Panc1 (cell line): ENCODE data around the gene TXNDC9. TPM values are rescaled to one million over a fixed set of nuclear protein-coding genes. Genes with fewer than 3 reads are reported as not detected.

Source experiments
- ATAC-seq: fragments of 200-7000 bp; cut with Tn5 transposase; 2 replicates; pipeline ENCODE4 v1.9.1; 2020; ENCODE audit warnings: mild to moderate bottlenecking, moderate library complexity
- Bru-seq: library from RNA; stranded (reverse); fragments of 400-500 nt; gene quantifications from one replicate; lab custom pipeline; 2021; lab: Mats Ljungman, UMichigan
- BruChase-seq, 2 experiments: library from RNA; stranded (reverse); fragments of 400-500 nt; gene quantifications; one replicate each; lab custom pipeline; 2021; lab: Mats Ljungman, UMichigan
- BruUV-seq: library from RNA; stranded (reverse); fragments of 400-500 nt; replicated peaks from 2 replicates; lab custom pipeline; 2021; lab: Mats Ljungman, UMichigan
- CTCF ChIA-PET: fragments of 300-600 bp; sonication (Branson Sonifier 250); formaldehyde crosslinking; loops from one replicate; lab custom pipeline; 2022; ENCODE audit warnings: antibody characterized with exemption; lab: Charles Lee
- POLR2A ChIA-PET: fragments of 300-600 bp; sonication (Branson Sonifier 250); formaldehyde crosslinking; loops from one replicate; lab custom pipeline; 2022; ENCODE audit warnings: antibody characterized with exemption; lab: Charles Lee
- DNase-seq: peaks from one replicate; pipeline ENCODE4 v3.0.0-alpha.2; 2010; ENCODE audit warnings: low read depth, low spot score
- H3K27ac ChIP-seq: 2 replicates; pipeline ENCODE4 v1.5.1; 2011; ENCODE audit warnings: mild to moderate bottlenecking, low read length, inconsistent platforms
- H3K27me3 ChIP-seq: fragments of 200-500 bp; sonication (Bioruptor generic); 2 replicates; pipeline ENCODE4 v1.6.0; 2014; ENCODE audit warnings: low read length, inconsistent platforms; ENCODE audit not compliant: control insufficient read depth, insufficient read depth
- H3K36me3 ChIP-seq: fragments of 200-500 bp; sonication (Bioruptor generic); 2 replicates; pipeline ENCODE4 v1.5.1; 2014; ENCODE audit warnings: inconsistent platforms, mild to moderate bottlenecking, low read length, moderate library complexity; ENCODE audit not compliant: control insufficient read depth, insufficient read depth
- H3K4me1 ChIP-seq: 2 replicates; pipeline ENCODE4 v1.5.1; 2011; ENCODE audit warnings: inconsistent platforms, mild to moderate bottlenecking, low read length, moderate library complexity; ENCODE audit not compliant: control insufficient read depth, insufficient read depth
- H3K4me3 ChIP-seq, 2 experiments: 2 replicates each; pipeline ENCODE4 v1.5.1; 2011 to 2012; ENCODE audit warnings: low read depth in 2 of 2, low read length in 2 of 2, mild to moderate bottlenecking in 2 of 2, inconsistent platforms in 1 of 2, moderate library complexity in 1 of 2
- H3K9me3 ChIP-seq: fragments of 200-500 bp; sonication (Bioruptor generic); 2 replicates; pipeline ENCODE4 v1.5.1; 2014; ENCODE audit warnings: low read depth, mild to moderate bottlenecking, inconsistent platforms, low read length, moderate library complexity; ENCODE audit not compliant: control insufficient read depth, insufficient read depth
- CTCF ChIP-seq: fragments of 450-650 bp; IDR thresholded peaks from 2 replicates; pipeline ENCODE4 v1.5.1; 2017; ENCODE audit warnings: mild to moderate bottlenecking
- POLR2AphosphoS5 ChIP-seq: IDR thresholded peaks from 2 replicates; pipeline ENCODE4 v1.6.1; 2012; ENCODE audit warnings: mild to moderate bottlenecking, low read depth, low read length, moderate library complexity
- REST ChIP-seq, 2 experiments: IDR thresholded peaks; 2 replicates each; pipeline ENCODE4 v1.6.1; 2011 to 2012; ENCODE audit warnings: low read depth in 2 of 2, control low read depth in 1 of 2, low read length in 1 of 2, mild to moderate bottlenecking in 1 of 2, moderate library complexity in 1 of 2; ENCODE audit not compliant: insufficient read depth in 1 of 2
- SIN3A ChIP-seq: IDR thresholded peaks from 2 replicates; pipeline ENCODE4 v1.6.1; 2012; ENCODE audit warnings: low read depth, mild to moderate bottlenecking, low read length, moderate library complexity, borderline replicate concordance; ENCODE audit not compliant: insufficient read depth
- TCF7L2 ChIP-seq: IDR thresholded peaks from 2 replicates; pipeline ENCODE4 v1.6.1; 2011; ENCODE audit warnings: mild to moderate bottlenecking, low read depth, low read length, inconsistent platforms
- in situ Hi-C: cut with HindIII; loops from 2 replicates; pipeline ENCODE4 v1.10.0; 2016; ENCODE audit warnings: low sequenced_read_pairs, low pct_unique_long_range_greater_than_20kb
- intact Hi-C: fragments of 100-400 bp; cut with micrococcal nuclease; formaldehyde crosslinking; loops from one replicate; pipeline ENCODE4 v1.10.0; 2022; ENCODE audit not compliant: unreplicated experiment
- long read RNA-seq: library from polyadenylated mRNA; unstranded; transcript quantifications from one replicate; pipeline ENCODE4 v2.0.0, GENCODE V29; 2021; ENCODE audit not compliant: unreplicated experiment
- polyA plus RNA-seq: library from polyadenylated mRNA; unstranded; fragments of >200 nt; gene quantifications from one replicate; pipeline ENCODE4 v1.2.1, GENCODE V29; 2012; ENCODE audit warnings: missing spikeins; ENCODE audit not compliant: insufficient read length
- total RNA-seq: library from RNA; stranded (reverse); gene quantifications from one replicate; pipeline ENCODE4 v1.2.1, GENCODE V29; 2021; ENCODE audit not compliant: unreplicated experiment

The TXNDC9 gene
- total RNA-seq = 47.0 TPM
- 21.6 TPM for polyA plus RNA-seq
- percentile 81 among the genes with signal in this experiment for Bru-seq, nascent RNA
- percentile 80 among the genes with signal in this experiment for BruChase-seq, experiment 1, labeled RNA remaining after a 2-hour chase
- percentile 88 among the genes with signal in this experiment for BruChase-seq, experiment 2, labeled RNA remaining after a 6-hour chase
- long read RNA-seq, transcript TXNDC9-201 (5 exons, 1,637 nt) = major isoform, 77 of 85 reads
- long read RNA-seq, partial matches to known transcripts = 3 of 85 reads
- long read RNA-seq, other reads (novel, unspliced or antisense) = 0 of 85 reads

GRCh38 chr2:99335911-99336803 is at the start of gene TXNDC9:
TSS of gene TXNDC9 (minus strand) at chr2:99336333. CDS start at chr2:99333210, 3,123 bp downstream.
- peaks cover 32% of the 10 kb centered on the region; the same call in 1 of the 2 replicates for H3K4me1 ChIP-seq
- peak within 1 kb of the TSS; percentile 89 to 96 for H3K4me3 ChIP-seq
- no peaks in the 10 kb centered on the region for H3K27me3 ChIP-seq
- ATAC-seq = peak; percentile 93
- intact Hi-C loops (loop anchor here (5.0 kb wide), 1 partner anchor 154 kb away; the partner anchor contains the start of genes MITD1 and MRPL30), in situ Hi-C loops (no loop called here)
- no TSS peak for BruUV-seq
- H3K27ac ChIP-seq = peak within 1 kb of the TSS; percentile 94
- peak; percentile 95 for DNase-seq
- ChIA-PET CTCF (interaction anchor here (0.6 kb wide), 1 partner anchor 9 kb away, joined by 3 read pairs; no protein-coding TSS in a partner anchor), POLR2A (interaction anchor here (0.5 to 0.6 kb wide), 2 partner anchors 10 to 11 kb away, joined by 3 to 5 read pairs; no protein-coding TSS in a partner anchor)
- peaks cover 12% of the 10 kb centered on the region for H3K36me3 ChIP-seq
- TF ChIP-seq CTCF (no peak), TCF7L2 (peak; percentile 34; the same call in 1 of the 2 replicates), POLR2AphosphoS5 (peak; percentile 96), REST (IDR thresholded peaks at IDR 0.05; ENCODE audit: insufficient read depth in 1 of 2, low read depth in 2 of 2, low read length in 1 of 2) (no peak), SIN3A (no peak)
- no peaks in the 10 kb centered on the region for H3K9me3 ChIP-seq

GRCh38 chr2:99382143-99382542 is 46.0 kb upstream of the TXNDC9 start:
- H3K27me3 ChIP-seq = no peaks in the 10 kb centered on the region
- no peaks in the 10 kb centered on the region for H3K4me1 ChIP-seq
- no peaks in the 10 kb centered on the region for H3K9me3 ChIP-seq
- ATAC-seq (no peak), DNase-seq (no peak)
- in situ Hi-C loops = no loop called here
- BruUV-seq = no TSS peak
- ChIA-PET CTCF (no interaction called here), POLR2A (no interaction called here)
- peaks cover 38% of the 10 kb centered on the region for H3K36me3 ChIP-seq
- no peak overlapping the region for H3K27ac ChIP-seq
- TF ChIP-seq SIN3A (no peak), CTCF (no peak), TCF7L2 (no peak), POLR2AphosphoS5 (no peak), REST (IDR thresholded peaks at IDR 0.05; ENCODE audit: insufficient read depth in 1 of 2, low read depth in 2 of 2, low read length in 1 of 2) (no peak)
- intact Hi-C loops = no loop called here
- H3K4me3 ChIP-seq = no peak overlapping the region
